GM19025 (cell line): Measurements from ENCODE around the gene VPS4A.

Source experiments
- ATAC-seq: cut with Tn5 transposase; IDR thresholded peaks from one replicate; pipeline ENCODE4 v1.9.1; 2021; ENCODE audit warnings: mild to moderate bottlenecking, low read depth, moderate library complexity; ENCODE audit not compliant: unreplicated experiment

The VPS4A gene

DNA sequence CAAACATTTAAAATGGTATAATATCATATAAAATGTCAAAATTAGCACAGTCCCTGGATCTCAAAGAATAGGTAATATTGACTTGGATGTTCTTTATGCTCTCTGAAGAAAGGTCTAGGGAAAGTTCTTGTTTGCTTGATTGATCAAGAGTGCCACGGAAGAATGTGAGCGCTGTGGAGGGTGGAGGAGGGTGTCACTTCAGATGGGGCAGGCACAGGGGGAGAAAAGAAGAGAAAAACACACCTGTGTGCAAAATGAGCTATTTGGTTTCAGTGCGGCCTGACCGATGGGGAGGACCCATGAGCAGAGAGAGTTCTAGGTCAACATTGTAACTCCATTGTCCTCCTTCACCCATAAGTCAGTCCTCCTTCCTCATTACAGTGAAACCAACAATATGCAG lies 8.8 kb upstream of the VPS4A start:
- no peak for ATAC-seq

- no peak for ATAC-seq
These were observed 5.1 kb upstream of the VPS4A start for GRCh38 chr16:69306031-69306430.

- no peak for ATAC-seq
These were observed 4.1 kb upstream of the VPS4A start for GRCh38 chr16:69307091-69307490.

DNA sequence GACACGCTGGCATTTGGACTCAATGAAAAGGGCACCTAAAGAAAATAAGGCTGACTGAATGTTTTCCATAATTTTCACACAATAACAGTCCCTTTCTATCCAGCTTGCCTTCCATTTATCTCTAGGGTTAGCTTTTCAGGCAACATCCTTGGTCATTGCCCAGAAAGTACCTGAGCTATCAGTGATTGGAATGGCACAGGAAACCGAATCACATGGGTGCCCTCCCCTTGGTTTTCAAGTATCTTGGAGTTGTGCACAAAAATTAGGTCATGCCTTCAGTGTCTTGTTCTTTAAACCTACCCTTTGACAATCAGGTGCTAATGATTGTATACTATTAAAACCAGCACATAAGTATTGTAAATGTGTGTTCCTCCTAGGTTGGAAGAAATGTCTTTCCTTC lies 3.3 kb upstream of the VPS4A start:
- no peak for ATAC-seq

DNA sequence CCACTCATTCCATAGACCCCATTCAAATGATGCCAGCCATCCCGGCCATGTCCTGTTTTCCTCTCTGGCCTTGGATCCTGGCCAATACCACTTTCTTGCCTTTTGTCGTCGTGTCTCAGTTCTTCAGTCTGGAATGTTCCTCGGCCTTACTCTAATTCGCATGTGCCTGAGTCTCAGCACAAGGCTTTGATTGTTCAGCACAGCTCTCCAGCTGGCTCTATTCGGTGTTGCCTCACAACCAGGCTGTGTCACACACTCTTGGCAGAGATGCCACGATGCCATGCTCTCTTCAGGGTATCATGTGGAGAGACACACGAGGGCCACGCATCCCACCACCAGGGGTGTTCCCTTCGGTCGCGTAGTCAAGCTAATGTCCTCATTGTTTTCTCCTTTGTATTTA lies 1.8 kb upstream of the VPS4A start:
- no peak for ATAC-seq

GRCh38 chr16:69311533-69312387 lies 610 bp downstream of the VPS4A start:
- ATAC-seq = peak; percentile 38

DNA sequence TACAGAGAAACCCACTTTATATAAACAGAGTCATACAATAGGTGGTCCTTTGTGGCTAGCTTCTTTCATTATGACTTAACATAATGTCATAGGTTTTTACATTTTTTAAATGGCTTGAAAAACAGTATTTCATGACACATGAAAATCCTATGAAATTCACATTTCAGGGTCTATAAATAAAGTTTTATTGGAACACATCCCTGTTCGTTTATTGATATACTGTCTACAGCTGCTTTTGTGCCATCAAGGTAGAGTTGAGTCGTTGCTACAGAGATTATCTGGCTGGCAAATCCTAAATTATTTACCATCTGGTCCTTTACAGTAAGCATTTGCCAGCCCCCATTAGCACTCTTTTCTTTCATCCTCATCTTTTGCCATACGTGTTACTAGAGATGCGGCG lies 2.3 kb downstream of the VPS4A start:
- ATAC-seq = no peak

DNA sequence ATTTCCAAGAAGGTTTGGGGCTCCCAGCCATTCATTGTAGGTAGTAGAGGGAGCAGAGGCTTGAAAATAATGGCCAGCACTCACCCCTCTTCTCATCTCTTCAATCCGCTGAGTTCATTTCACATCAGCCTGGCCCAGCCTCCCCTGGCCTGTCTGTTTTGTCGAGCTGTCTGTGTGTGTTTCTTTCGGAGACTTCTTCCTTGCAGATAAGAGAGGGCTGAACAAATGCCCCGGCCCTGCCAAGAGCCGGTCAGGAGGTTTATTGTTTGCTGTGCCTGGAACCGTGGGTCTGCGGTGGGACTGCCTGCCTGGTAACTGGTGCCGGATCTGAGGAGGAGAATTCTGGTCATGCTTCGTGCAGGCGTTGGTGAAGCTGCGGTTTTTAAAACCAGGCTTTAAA lies 3.4 kb downstream of the VPS4A start:
- ATAC-seq = no peak

DNA sequence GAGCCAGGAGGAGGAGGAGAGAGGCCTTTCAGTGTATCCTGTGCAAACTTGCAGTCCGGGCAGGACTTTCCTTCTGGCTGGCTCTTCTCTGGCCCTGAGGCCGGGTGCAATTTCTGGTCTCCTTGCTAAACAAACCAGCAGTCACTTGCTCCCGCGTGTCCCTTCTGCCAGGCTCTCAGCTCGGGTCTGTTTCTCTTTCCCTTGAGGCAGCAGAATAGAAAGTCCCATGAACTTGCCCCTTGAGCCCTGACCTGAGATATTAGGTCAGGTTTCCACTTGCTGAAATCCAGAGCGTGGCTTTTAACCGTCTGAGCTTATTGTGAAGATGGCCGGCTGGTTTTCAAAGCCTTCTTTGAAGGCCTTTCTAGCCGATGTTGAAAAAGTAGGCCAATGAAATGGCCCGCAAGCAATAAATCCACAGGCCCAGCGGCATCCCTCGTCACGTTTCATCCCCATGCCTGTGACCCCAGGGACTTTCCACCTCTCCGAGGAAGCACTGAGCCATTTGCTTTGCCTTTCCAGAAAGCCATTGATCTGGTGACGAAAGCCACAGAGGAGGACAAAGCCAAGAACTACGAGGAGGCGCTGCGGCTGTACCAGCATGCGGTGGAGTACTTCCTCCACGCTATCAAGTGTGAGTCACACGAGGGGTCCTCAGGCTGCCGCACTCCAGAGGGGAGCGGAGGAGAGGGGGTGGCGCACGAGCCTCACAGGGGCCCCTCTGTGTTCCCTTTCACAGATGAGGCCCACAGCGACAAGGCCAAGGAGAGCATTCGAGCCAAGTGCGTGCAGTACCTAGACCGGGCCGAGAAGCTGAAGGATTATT lies 4.5 kb downstream of the VPS4A start:
- no peak for ATAC-seq

DNA sequence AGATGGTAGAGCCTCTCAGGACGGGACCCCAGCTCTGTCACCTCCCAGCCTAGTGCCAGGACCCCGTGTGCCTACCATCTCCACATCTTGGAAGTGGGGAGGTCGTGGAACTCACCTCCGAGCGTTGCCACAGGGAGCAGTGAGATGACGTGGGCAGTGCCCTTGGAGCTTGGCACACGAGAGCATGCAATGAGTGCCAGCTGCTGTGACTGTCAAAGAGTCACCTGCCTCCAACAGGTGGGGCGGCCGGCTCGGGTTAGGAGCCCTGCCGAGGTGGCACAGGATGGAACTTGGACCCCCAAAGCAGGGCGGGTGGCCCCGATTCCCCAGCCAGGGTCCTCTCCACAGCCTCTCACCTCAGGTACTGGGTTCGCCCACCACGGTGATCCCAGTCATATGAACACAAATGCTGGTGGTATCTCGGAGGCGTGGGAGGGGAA lies 5.5 kb downstream of the VPS4A start:
- no peak for ATAC-seq

GRCh38 chr16:69318177-69318910 lies 7.2 kb downstream of the VPS4A start:
- ATAC-seq = no peak

DNA sequence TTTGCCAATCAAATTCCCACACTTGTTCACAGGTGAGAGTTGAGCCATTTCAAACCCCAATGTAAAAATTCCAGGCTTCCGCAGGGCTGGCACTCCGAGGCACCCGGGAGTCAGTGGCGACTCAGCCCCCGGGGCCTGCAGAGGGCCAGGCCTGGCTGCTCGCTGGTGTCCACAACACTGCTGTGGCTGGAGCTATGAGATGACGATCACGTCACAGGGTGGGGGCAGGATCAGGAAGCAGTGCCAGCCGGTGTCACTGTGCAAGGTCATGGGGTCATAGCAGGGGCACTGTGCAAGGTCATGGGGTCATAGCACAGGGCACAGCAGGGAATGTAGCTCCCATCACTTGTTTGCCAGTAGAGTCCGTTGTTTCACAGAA lies 7.8 kb downstream of the VPS4A start:
- ATAC-seq = no peak

DNA sequence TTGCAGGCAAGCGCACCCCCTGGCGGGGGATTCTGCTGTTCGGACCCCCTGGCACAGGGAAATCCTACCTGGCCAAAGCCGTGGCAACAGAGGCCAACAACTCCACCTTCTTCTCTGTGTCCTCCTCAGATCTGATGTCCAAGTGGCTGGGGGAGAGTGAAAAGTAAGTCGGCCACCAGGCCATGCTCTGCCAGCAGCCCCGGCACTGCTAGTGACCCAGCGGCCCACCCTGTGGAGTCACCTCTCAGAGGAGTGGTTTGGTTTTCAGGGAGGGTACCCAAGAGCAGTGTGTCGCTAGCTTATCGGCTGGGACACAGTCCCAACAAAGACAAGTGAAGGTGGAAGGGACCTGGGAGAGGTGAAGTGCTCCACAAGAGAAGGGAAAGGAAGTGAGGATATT lies 8.2 kb downstream of the VPS4A start:
- no peak for ATAC-seq

- ATAC-seq = no peak
These were observed 8.9 kb downstream of the VPS4A start for GRCh38 chr16:69319826-69320739.

DNA sequence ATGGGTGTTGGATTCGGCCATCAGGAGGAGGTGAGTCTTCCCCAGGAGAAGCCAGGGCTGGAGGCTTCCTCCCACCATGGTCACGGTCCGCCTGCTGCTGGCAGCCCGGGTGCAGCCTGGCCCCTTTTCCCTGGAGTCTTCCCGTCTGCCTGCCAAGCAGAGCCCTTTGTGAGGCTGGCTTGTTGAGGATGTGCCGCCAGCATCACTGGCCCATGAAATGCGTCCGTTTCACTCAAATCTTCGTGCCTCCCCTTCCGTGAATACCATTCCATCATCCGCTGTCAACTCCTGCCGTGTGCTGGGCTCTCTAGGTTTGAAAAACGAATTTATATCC lies 9.6 kb downstream of the VPS4A start:
- ATAC-seq = no peak

DNA sequence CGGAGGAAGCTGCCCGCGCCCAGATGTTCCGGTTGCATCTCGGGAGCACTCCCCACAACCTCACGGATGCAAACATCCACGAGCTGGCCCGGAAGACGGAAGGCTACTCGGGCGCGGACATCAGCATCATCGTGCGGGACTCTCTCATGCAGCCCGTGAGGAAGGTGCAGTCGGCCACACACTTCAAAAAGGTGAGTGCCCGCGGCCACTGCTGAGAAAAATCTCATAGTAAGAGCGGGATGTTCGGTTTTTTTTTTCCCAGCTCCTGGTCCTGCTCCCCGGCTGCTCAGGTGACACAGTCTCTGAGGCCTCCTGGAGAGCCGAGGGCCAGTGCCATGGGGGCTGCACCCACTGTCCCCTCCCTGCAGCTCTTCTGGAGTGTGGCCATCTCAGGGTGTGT lies 9.9 kb downstream of the VPS4A start:
- ATAC-seq = no peak

DNA sequence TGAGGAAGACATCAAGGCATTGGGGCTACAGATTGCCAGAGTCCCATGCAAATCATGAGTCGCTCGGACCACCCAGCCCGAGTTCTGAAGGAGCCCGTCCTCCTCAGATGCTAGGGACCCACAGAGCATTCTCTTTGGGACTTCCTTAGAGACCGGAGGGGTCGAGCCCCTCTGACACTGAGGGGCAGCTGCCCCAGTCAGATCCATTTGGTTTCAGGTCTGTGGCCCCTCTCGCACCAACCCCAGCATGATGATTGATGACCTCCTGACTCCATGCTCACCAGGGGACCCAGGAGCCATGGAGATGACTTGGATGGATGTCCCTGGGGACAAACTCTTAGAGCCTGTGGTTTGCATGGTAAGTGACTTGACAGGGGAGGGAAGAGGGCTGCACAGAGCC lies 11.2 kb downstream of the VPS4A start:
- ATAC-seq = no peak

DNA sequence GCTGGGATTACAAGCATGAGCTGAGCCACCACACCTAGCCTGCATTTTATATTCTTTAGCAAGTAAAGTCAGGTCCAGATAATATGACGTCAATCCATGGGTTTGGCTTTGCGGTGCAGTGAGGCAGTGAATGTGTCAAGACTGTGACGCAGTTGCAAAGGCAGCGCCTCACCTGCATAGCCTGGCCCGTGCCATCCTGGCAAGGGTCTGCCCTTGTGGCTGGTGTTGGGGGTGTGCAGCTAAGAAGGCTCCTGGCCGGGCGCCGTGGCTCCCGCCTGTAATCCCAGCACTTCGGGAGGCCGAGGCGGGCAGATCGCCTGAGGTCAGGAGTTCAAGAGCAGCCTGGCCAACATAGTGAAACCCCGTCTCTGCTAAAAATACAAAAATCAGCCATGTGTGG lies 12.3 kb downstream of the VPS4A start:
- ATAC-seq = no peak

- no peak for ATAC-seq
These were observed 12.9 kb downstream of the VPS4A start for GRCh38 chr16:69324013-69324531.
